Testis (tissue), 3 donors: ENCODE data around the gene VAV2. TPM values are rescaled to one million over a fixed set of nuclear protein-coding genes. Genes with fewer than 3 reads are reported as not detected.

Source experiments
- DNase-seq: peaks from one replicate; pipeline ENCODE4 v3.0.0-alpha.2; 2019
- H3K27ac ChIP-seq, 2 donors: fragments of 200-600 bp; sonication (generic); one replicate each; pipeline ENCODE4 v1.5.1; 2019
- H3K27me3 ChIP-seq: fragments of 200-600 bp; sonication (generic); one replicate; pipeline ENCODE4 v1.5.1; 2019
- H3K36me3 ChIP-seq: fragments of 200-600 bp; sonication (generic); one replicate; pipeline ENCODE4 v1.5.1; 2017; ENCODE audit warnings: low read depth; ENCODE audit errors: missing control alignments
- H3K4me1 ChIP-seq: fragments of 200-600 bp; sonication (generic); one replicate; pipeline ENCODE4 v1.5.1; 2019
- H3K4me3 ChIP-seq, 2 donors: fragments of 200-600 bp; sonication (generic); one replicate each; pipeline ENCODE4 v1.5.1; 2017 to 2019
- H3K9me3 ChIP-seq: fragments of 200-600 bp; sonication (generic); one replicate; pipeline ENCODE4 v1.5.1; 2017
- POLR2A ChIP-seq: fragments of 450-650 bp; IDR thresholded peaks from one replicate; pipeline ENCODE4 v1.6.1; 2017; ENCODE audit warnings: antibody characterized with exemption, mild to moderate bottlenecking, moderate library complexity
- WGBS, 2 donors: methylation state at CpG; one replicate each; pipeline ENCODE4 v1.1.5; 2018; 5-methylcytosine and 5-hydroxymethylcytosine counted together
- intact Hi-C: fragments of 100-400 bp; cut with DNase I; formaldehyde crosslinking; loops from one replicate; pipeline ENCODE4 v1.15.1; 2023; ENCODE audit warnings: low total_unique reads
- polyA plus RNA-seq: library from polyadenylated mRNA; stranded (reverse); fragments of 350-450 nt; fragmentation: Illumina TruSeq; extraction: RNeasy Lipid Tissue Mini Kit (QIAGEN cat#74804); gene quantifications from one replicate; pipeline ENCODE4 v1.2.3, GENCODE V29; 2014; ENCODE audit warnings: low read depth, low replicate concordance; ENCODE audit not compliant: insufficient read depth
- total RNA-seq, 2 donors: library from RNA; depleted of rRNA; stranded (reverse); fragments of >200 nt; gene quantifications; one replicate each; pipeline ENCODE4 v1.2.3, GENCODE V29; 2016
- TF ChIP-seq, protein P1 (sequence below), 3 experiments: fragments of 450-650 bp in 2 of 3; fragments of 200-600 bp in 1 of 3; sonication (generic) in 1 of 3; IDR thresholded peaks; one replicate each; pipeline ENCODE4 v1.5.1; 2016 to 2019; ENCODE audit warnings: antibody characterized with exemption in 3 of 3, mild to moderate bottlenecking in 2 of 3, moderate library complexity in 1 of 3

VAV2 gene
- total and polyA plus RNA-seq, 3 donors from 2014 or later, result 11.0 to 14.1 (median 12.2) TPM

DNA sequence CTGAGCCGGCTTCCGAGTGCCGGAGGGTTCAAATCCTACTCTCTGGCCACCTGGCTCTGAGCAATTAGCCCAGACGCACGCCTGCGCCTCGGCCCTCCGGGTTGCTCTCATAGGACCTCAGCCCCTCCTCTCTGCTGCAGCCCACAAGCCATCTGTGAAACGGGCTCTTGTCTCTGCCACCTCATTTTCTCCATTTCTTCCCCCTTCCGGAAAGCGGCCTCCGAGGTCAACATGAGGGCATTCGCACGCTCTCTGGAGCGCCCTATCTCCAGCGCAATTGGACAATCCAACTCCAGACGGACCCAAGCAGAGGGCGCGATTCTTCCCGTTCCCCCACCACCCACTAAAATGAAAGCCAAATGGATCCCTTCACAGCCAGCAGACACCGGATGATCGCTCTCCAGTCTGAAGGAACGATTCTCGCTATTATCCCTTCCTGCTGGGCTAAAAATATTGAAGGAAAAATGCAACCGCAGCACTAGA, 41.5 kb downstream of the VAV2 start:
- no peak overlapping the region for H3K27ac ChIP-seq
- TF ChIP-seq POLR2A, result no peak
- TF ChIP-seq, protein P1, sequence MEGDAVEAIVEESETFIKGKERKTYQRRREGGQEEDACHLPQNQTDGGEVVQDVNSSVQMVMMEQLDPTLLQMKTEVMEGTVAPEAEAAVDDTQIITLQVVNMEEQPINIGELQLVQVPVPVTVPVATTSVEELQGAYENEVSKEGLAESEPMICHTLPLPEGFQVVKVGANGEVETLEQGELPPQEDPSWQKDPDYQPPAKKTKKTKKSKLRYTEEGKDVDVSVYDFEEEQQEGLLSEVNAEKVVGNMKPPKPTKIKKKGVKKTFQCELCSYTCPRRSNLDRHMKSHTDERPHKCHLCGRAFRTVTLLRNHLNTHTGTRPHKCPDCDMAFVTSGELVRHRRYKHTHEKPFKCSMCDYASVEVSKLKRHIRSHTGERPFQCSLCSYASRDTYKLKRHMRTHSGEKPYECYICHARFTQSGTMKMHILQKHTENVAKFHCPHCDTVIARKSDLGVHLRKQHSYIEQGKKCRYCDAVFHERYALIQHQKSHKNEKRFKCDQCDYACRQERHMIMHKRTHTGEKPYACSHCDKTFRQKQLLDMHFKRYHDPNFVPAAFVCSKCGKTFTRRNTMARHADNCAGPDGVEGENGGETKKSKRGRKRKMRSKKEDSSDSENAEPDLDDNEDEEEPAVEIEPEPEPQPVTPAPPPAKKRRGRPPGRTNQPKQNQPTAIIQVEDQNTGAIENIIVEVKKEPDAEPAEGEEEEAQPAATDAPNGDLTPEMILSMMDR (IDR thresholded peaks at IDR 0.05), result no peak
- H3K27me3 ChIP-seq, result no peaks in the 10 kb centered on the region
- no peaks in the 10 kb centered on the region for H3K36me3 ChIP-seq
- WGBS, 2 donors, result 44 to 66% methylated on average over 20 to 25 of the region's 25 CpGs
- H3K4me1 ChIP-seq, result no peaks in the 10 kb centered on the region
- intact Hi-C loops, result no loop called here
- H3K9me3 ChIP-seq, result no peaks in the 10 kb centered on the region
- no peak for DNase-seq
- no peak overlapping the region for H3K4me3 ChIP-seq

DNA sequence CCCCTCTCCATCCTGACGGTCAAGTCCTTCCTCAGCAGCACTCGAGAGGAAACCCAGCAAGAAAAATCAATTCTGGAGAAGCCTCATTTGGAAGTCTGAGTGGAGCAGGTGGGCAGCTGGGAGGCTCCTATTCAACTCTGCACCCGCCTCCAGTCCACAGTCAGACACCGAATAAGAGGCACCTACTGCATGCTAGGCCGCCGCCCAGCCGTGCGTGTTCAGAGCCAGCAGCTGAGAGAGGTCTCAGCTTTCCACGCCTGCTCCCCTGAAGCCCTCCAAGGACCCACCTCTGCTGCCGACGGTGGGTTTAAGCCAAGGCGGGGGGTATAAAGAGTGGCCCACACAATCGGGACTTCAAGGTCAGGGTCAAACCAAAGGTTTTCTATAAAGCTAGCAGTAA, 41.9 kb downstream of the VAV2 start:
- no peaks in the 10 kb centered on the region for H3K36me3 ChIP-seq
- intact Hi-C loops, result no loop called here
- H3K9me3 ChIP-seq, result no peaks in the 10 kb centered on the region
- no peak overlapping the region for H3K4me3 ChIP-seq
- no peaks in the 10 kb centered on the region for H3K4me1 ChIP-seq
- H3K27ac ChIP-seq, result no peak overlapping the region
- DNase-seq, result no peak
- TF ChIP-seq POLR2A, result no peak
- TF ChIP-seq, protein P1 (IDR thresholded peaks at IDR 0.05), result no peak
- no peaks in the 10 kb centered on the region for H3K27me3 ChIP-seq
- WGBS, 2 donors, result 60 to 69% methylated on average over 12 to 13 of the region's 13 CpGs

DNA sequence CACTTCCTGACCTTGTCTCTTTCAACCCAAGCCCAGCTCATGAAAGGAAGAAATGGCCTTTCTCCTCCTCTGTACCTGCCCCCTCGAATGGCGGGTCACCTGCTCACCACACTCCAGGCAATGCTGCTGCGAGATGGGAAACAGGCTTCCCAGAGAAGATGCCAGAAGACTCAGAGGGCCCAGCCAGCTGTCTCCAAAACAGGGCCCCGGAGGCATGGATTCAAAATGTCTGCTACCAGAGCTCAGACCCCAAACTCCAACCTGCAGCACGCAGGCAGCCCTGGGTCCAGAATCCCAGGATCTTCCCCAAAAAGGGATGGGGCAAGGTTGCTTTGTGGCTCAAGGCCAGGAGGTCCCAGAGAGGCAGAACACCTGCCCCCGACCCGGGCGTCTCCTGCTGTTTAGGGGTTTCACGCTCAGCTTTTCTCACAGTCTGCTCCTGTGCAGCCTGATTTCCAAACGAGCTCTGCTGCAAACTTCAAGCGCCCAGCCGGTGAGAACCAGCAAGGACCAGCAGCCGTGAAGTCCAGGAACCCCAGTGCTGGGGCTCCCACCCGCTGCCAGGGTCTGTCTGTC, 42.5 kb downstream of the VAV2 start:
- Histone ChIP-seq H3K4me1 (no peaks in the 10 kb centered on the region), H3K27me3 (no peaks in the 10 kb centered on the region), H3K36me3 (no peaks in the 10 kb centered on the region), H3K27ac (no peak overlapping the region), H3K9me3 (no peaks in the 10 kb centered on the region), H3K4me3 (no peak overlapping the region)
- DNase-seq, result no peak
- WGBS, 2 donors, result 89 to 98% methylated on average over 10 to 14 of the region's 14 CpGs
- TF ChIP-seq POLR2A, result no peak
- TF ChIP-seq, protein P1 (IDR thresholded peaks at IDR 0.05), result no peak
- intact Hi-C loops, result no loop called here

DNA sequence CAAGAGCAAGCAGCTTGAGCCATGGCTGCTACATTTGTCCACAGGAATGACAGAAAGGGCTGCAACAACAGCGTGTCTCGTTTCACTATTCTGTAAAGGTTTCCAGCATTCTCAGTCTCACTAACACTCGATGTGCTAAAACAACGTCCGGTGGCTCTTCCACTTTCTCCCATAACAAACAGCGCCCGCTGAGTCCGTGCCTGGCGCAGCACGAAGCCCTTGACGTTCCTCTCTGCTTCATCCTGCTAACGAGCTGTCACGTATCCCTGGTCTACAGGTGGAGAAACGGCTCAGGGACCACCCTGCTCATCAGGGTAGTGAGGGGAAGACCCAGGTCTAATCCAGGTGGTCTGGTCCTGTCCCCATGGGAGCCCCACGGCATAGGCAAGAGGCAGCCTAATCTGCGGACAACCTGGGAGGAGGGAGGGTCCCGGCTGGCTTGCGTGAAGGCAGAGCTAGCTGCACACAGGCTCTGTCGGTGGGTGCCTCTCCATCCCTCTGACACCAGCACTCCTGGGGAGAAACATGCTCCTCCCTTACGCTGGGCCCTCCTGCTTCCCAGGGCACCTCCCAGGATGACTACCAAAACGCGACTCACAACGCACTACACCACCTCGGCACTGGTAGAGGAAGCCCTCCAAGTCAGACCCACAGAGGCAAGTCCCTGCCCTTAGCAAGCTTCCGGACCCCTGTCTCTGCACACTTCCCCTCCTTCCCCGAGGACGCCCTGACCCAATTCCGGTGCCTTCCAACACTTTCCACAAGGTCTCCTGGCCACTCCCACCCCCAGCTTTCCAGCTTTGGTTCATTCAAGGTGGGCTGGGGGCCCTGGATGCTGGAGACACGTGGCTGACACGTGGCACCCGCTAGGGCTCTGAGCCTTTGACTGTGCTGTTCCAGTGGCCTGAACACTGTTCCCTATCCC, 43.3 kb downstream of the VAV2 start:
- Histone ChIP-seq H3K27me3 (no peaks in the 10 kb centered on the region), H3K9me3 (no peaks in the 10 kb centered on the region), H3K4me3 (no peak overlapping the region), H3K4me1 (no peaks in the 10 kb centered on the region), H3K27ac (no peak overlapping the region), H3K36me3 (no peaks in the 10 kb centered on the region)
- no peak for TF ChIP-seq POLR2A
- TF ChIP-seq, protein P1 (IDR thresholded peaks at IDR 0.05), result no peak
- intact Hi-C loops, result no loop called here
- 89 to 90% methylated on average over 24 to 31 of the region's 31 CpGs for WGBS, 2 donors
- no peak for DNase-seq
